Stimulated activated CD4-positive, alpha-beta T cell treated with anti-CD3 and anti-CD28 coated beads, TNF-alpha, amount 100 ng/mL, for 1 hour (primary cell): ENCODE measurements around the gene EFEMP2.

Experiments used
- DNase-seq, 3 donors: peaks; one replicate each; pipeline ENCODE4 v3.0.0-alpha.2; 2020; ENCODE audit warnings: low read depth in 3 of 3, low spot score in 1 of 3

EFEMP2 gene

DNA sequence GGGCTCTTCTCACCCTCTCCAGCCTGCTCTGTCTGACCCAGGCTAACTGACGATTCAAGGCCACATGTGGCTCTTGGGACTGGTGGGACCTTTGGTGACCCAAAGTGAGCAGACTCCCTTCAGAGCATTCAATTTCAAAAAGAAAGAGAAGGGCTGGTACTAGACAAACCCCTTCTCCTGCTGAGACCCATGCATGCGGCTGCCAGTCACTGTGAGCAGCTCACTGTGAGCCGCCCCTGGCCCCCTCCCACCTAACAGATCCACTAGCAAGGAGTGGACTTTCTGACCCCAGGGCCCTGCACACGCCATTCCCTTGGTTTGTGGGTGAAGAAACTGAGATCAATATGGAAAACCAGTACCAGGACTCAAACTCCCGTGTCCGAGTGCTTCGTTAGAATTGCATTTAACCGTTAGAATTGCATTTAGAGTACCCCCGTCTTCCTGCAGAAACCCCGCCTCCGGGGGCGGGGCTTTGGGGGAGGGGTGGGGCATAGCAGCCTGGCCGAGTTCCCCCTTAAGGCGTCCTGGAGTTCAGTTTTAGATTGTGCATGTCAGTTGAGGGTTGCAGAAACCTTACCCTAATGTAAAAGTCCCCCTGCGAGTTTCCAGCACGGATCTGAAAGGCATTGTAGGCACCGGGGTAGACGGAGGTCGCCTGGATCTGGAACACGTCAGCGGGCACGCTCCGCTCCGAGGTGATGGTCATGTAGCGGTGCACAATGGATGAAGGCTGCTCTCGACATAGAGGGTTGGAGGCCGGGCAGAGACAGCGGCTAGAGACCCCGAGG lies 5.1 kb downstream of the EFEMP2 start:
- DNase-seq, result no peak

GRCh38 chr11:65866509-65867283 lies 5.9 kb downstream of the EFEMP2 start:
- no peak for DNase-seq

GRCh38 chr11:65865550-65866172 lies 6.9 kb downstream of the EFEMP2 start:
- DNase-seq, result no peak

DNA sequence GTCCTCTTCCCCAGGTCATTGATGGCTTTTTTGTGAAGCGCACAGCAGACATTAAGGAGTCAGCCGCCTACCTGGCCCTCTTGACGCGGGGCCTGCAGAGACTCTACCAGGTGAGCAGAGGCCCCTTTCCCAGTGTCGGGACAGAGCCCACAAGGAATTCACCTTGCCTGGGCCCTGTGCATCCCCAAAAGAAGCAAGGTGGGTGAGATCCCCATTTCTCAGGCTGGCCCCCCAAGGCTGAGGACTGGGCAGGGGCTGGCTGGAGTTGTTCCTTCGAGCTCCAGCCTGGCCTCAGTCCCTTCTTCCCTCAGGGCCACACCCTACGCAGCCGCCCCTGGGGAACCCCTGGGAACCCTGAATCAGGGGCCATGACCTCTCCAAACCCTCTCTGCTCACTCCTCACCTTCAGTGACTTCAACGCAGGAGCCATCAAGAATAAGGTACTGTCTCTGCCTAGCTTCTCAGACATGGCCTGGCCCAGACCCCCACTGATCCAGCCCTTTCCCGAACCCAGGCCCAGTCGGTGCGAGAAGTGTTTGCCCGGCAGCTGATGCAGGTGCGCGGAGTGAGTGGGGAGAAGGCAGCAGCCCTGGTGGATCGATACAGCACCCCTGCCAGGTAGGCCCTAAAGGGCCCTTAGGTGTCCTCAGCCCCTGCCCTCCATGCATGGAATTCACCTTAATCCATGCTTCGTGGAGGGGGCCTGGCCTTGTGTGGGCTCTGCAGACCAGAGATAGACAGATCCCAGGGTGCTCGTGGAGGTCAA lies 7.7 kb downstream of the EFEMP2 start:
- DNase-seq, result no peak

DNA sequence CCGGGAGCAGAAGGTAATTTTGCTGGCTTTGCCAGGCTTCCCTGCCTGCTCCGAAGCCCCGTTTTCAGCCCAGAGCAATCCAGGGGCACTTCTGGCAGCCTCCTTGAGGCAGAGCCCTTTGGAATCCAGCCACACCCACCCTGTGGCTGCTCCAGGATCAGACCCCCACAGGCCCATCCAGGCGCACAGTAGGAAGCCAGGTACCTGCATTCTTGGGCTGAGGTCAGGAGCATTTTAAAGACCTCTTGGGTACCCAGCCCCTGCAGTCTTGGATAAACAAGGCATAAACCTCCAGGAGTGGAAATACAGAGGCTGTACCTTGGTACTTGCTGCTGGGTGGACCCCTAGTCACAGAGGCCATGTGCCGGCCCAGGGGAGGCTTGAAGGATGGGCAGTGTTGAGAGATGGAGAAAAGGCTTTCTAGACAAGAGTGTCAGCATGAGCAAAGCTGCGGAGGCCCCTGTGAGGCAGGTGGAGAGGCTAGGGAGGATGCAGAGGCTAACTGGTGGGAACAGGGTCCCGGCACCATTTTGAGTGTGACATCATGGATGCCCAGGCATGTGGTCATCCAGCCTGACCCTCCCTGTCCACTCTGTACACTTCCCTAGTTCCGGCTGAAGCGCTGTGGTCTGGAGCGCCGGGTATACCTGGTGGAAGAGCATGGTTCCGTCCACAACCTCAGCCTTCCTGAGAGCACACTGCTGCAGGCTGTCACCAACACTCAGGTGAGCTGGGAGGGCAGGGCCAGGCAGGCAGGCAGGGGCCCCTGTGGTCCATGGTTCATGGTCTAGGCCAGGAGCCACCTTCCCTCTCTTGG lies 8.5 kb downstream of the EFEMP2 start:
- DNase-seq, result no peak

- DNase-seq, result no peak
Observed at GRCh38 chr11:65862941-65863888, 9.4 kb downstream of the EFEMP2 start.

- no peak for DNase-seq
Observed at GRCh38 chr11:65862191-65862735, 10.3 kb downstream of the EFEMP2 start.

DNA sequence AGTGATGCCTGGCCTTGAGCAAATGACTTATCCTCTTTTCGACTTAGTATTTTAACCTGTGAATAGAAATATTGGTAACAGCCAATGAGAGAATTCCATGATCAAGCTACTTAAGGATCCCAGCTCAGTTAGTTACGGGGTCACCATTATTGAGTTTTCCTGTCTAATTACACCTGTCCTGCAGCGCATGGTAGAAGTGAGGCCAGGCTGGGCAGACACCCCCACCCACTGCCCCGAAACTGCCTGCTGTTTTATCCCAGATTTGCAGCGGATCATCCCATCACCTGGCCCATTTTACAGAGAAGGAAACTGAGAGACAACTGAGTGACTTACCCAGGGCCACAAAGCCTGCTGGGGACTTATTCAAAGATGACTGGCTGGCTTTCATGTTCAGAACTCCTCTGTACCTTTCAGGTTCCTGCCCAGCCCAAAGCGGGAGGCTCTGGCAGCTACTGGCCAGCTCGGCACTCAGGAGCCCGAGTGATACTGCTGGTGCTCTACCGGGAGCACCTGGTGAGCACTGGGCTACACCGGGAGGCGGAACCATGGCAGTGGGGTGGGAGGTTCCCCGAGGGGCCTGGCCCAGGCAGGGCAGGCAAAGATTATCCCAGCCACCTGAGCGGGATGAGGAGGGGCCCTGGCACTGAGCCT lies 10.9 kb downstream of the EFEMP2 start:
- DNase-seq, result no peak

GRCh38 chr11:65861165-65861505 lies 11.5 kb downstream of the EFEMP2 start:
- DNase-seq, result no peak

- peak; percentile 87 to 97 (median 87) for DNase-seq
Observed at GRCh38 chr11:65860278-65861164, 12.1 kb downstream of the EFEMP2 start, which contains the start of gene MUS81. Gene MUS81 (plus strand): TSS chr11:65860433. CDS start chr11:65860754, 321 bp downstream.

DNA sequence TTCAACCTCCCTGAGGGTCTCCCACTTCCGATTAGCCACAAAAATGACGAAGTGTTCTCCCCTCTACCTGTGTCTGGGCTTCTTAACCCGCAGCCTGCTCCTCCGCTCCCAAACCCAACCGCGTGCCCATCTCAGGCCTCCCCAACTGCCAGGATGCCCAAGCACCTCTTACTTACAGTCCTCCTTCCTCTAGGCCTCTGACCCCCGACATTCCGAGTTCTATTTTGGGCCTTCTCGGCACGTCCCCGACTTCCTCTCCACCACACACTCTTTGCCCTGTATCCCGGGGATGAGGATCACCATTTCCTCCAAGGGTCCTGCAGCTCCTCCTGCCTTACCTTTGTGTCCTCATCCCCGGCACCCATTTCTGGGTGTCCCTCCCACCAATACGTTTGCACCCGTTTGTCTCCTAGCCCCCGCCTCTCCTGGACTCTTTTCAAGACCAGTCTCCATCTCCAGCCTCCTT lies 12.8 kb downstream of the EFEMP2 start:
- peak in 1 of 3 donors; percentile 29 for DNase-seq

DNA sequence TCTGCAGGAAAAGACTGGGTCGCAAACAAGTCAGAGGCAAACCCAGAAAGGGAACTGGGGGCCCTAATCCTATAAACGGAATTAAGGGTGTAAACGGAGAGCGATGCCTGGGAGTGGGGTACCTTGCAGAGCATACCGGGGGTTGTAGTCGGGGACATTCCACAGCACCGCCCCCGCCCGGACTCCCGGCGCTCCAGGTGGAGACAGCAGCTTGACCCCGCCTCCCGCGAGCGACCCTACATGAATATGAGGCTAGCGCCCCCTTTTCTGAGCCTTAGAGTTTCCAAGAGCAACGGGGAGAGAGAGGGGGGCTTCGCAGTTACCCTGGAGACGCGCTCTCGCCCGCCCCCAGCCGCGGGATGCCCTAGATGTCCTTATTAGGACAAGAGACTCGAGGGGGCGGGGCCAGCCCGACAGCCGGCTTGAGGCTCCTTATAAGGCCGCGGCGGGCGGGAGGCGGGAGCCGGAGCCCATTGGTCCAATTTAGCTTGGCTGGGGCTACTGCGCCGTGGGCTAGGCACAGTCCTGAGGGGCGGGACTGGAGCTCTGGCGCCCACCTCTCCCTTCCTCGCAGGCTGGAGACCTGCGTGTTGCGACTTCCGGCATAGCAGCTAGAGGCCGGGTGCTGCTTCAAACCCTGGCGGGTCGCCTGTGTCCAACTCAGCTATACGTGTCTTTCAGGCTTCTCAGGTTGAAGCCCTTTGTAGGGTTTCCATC lies 13.3 kb downstream of the EFEMP2 start:
- DNase-seq, result peak; percentile 90 to 93 (median 92)

GRCh38 chr11:65858681-65859087 lies 13.9 kb downstream of the EFEMP2 start:
- DNase-seq, result no peak

- peak; percentile 90 to 95 (median 94) for DNase-seq
Observed at GRCh38 chr11:65857853-65858680, 14.5 kb downstream of the EFEMP2 start, which contains the start of gene CFL1. Gene CFL1 (minus strand): TSS chr11:65858180. CDS start chr11:65858099, 81 bp downstream.

DNA sequence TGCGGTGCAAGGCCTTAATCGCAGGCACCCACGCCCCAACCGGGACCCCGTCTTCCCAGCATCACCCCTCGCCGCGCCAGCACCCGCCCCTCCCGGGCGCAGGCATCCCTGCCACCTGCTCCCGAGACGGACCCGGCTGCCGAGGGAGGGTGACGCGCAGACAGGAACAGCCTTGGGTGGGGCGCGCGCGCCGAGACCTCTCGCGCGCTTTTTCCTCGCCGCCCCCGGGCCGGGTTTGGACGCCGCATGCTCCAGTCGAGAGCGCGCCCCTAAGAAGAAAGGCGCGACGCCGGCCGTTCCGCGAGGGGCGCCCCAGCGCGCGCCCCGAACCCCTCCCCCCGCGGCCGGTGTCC lies 15.1 kb downstream of the EFEMP2 start:
- peak in 2 of 3 donors; percentile 40 to 46 for DNase-seq
